Esophagus muscularis mucosa (tissue), 4 donors: ENCODE measurements around the gene TRPM8. TPM values are rescaled to one million over a fixed set of nuclear protein-coding genes. Genes with fewer than 3 reads are reported as not detected.

Experiments used
- DNase-seq: peaks from one replicate; pipeline ENCODE4 v3.0.0-alpha.2; 2017; ENCODE audit errors: extremely low spot score
- H3K27ac ChIP-seq, 4 donors: fragments of 200-600 bp; sonication (generic); replicated peaks in 1 of 4; 1 replicate in 3 of 4; 2 replicates in 1 of 4; pipeline ENCODE4 v1.5.1; 2016 to 2019; ENCODE audit warnings: mild to moderate bottlenecking in 1 of 4
- H3K27me3 ChIP-seq, 4 donors: fragments of 200-600 bp; sonication (generic); one replicate each; pipeline versions ENCODE4 v1.5.1 to v1.6.0; 2016 to 2019
- H3K36me3 ChIP-seq, 4 donors: fragments of 200-600 bp; sonication (generic); one replicate each; pipeline ENCODE4 v1.5.1; 2016 to 2019
- H3K4me1 ChIP-seq, 4 donors: fragments of 200-600 bp; sonication (generic); one replicate each; pipeline ENCODE4 v1.5.1; 2016 to 2019
- H3K4me3 ChIP-seq, 4 donors: fragments of 200-600 bp; sonication (generic); 1 replicate in 2 of 4; 2 replicates in 2 of 4; pipeline ENCODE4 v1.5.1; 2016 to 2019; ENCODE audit warnings: mild to moderate bottlenecking in 4 of 4, moderate library complexity in 1 of 4
- H3K9me3 ChIP-seq, 4 donors: fragments of 200-600 bp; sonication (generic); 1 replicate in 3 of 4; 2 replicates in 1 of 4; pipeline ENCODE4 v1.5.1; 2016 to 2019
- EP300 ChIP-seq: sonication (generic); formaldehyde crosslinking; IDR thresholded peaks from one replicate; pipeline ENCODE4 v1.6.1; 2017; ENCODE audit warnings: antibody characterized with exemption
- POLR2A ChIP-seq: fragments of 450-650 bp; IDR thresholded peaks from one replicate; pipeline ENCODE4 v1.6.1; 2017; ENCODE audit warnings: antibody characterized with exemption, moderate library complexity, mild to moderate bottlenecking, low read depth
- POLR2AphosphoS5 ChIP-seq, 2 donors: sonication (generic); formaldehyde crosslinking; IDR thresholded peaks; one replicate each; pipeline ENCODE4 v1.6.1; 2017; ENCODE audit warnings: antibody characterized with exemption in 2 of 2
- WGBS: methylation state at CpG from one replicate; pipeline ENCODE4 v1.1.5; 2018; 5-methylcytosine and 5-hydroxymethylcytosine counted together
- intact Hi-C: fragments of 100-400 bp; cut with DNase I; formaldehyde crosslinking; loops from one replicate; pipeline ENCODE4 v1.15.1; 2023
- total RNA-seq, 4 donors: library from RNA; depleted of rRNA; stranded (reverse); fragments of >200 nt; gene quantifications; one replicate each; pipeline versions ENCODE4 v1.1.0 to v1.2.1, GENCODE V29; 2016
- TF ChIP-seq, protein P1 (sequence below), 3 experiments: fragments of 200-600 bp in 2 of 3; fragments of 450-650 bp in 1 of 3; sonication (generic) in 2 of 3; IDR thresholded peaks; one replicate each; pipeline ENCODE4 v1.5.1; 2017 to 2019; ENCODE audit warnings: antibody characterized with exemption in 3 of 3, mild to moderate bottlenecking in 2 of 3, moderate library complexity in 1 of 3

The TRPM8 gene
- total RNA-seq, 4 donors from 2014 or later, result not detected

GRCh38 chr2:233988581-233988980, 71.4 kb downstream of the TRPM8 start:
- H3K36me3 ChIP-seq, result no peaks in the 10 kb centered on the region
- no peak overlapping the region for H3K27ac ChIP-seq
- TF ChIP-seq, protein P1, sequence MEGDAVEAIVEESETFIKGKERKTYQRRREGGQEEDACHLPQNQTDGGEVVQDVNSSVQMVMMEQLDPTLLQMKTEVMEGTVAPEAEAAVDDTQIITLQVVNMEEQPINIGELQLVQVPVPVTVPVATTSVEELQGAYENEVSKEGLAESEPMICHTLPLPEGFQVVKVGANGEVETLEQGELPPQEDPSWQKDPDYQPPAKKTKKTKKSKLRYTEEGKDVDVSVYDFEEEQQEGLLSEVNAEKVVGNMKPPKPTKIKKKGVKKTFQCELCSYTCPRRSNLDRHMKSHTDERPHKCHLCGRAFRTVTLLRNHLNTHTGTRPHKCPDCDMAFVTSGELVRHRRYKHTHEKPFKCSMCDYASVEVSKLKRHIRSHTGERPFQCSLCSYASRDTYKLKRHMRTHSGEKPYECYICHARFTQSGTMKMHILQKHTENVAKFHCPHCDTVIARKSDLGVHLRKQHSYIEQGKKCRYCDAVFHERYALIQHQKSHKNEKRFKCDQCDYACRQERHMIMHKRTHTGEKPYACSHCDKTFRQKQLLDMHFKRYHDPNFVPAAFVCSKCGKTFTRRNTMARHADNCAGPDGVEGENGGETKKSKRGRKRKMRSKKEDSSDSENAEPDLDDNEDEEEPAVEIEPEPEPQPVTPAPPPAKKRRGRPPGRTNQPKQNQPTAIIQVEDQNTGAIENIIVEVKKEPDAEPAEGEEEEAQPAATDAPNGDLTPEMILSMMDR (IDR thresholded peaks at IDR 0.05), result no peak
- TF ChIP-seq EP300, result no peak
- TF ChIP-seq POLR2AphosphoS5 (IDR thresholded peaks at IDR 0.05), result no peak
- no peak for TF ChIP-seq POLR2A
- intact Hi-C loops, result no loop called here
- H3K4me1 ChIP-seq, result no peaks in the 10 kb centered on the region
- 94% methylated on average over 2 of the region's 2 CpGs for WGBS
- DNase-seq, result no peak
- H3K27me3 ChIP-seq, result peaks cover 0 to 43% (median 0%) of the 10 kb centered on the region in 4 donors
- no peaks in the 10 kb centered on the region for H3K9me3 ChIP-seq
- no peak overlapping the region for H3K4me3 ChIP-seq

DNA sequence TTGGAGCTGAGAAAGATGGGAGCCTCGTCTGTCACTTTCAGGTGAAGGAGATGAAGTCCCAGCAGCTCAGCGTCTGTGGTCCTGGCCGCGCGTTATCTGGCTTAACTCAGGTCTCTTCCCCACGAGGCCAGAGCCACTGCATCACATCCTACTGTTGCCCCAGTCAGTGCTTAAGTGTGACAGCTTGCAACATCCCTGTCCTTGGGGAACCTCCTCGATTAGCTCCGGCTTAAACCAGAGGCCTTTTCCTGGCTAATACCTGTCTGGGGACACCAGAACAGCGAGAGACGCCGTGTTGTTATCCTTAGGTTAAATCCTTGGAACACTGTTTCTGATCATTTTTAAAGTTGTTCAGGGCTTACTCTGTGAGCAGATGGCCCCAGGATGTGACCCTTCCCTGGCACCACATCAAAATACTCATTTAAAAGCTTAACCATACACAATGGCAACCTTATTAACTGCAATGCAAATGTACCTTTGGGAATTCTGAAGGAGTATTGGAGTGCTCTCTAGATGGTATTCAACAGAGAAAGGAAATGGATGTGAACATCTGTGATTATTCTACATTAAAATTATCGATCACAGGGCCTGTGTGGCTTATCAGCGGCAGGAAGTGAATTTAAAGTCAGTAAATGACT, 72.2 kb downstream of the TRPM8 start:
- H3K4me3 ChIP-seq, result no peak overlapping the region
- no peaks in the 10 kb centered on the region for H3K36me3 ChIP-seq
- no peak overlapping the region for H3K27ac ChIP-seq
- no peaks in the 10 kb centered on the region for H3K9me3 ChIP-seq
- no peak for TF ChIP-seq POLR2AphosphoS5 (IDR thresholded peaks at IDR 0.05)
- TF ChIP-seq, protein P1 (IDR thresholded peaks at IDR 0.05), result no peak
- no peak for TF ChIP-seq POLR2A
- no peak for TF ChIP-seq EP300
- intact Hi-C loops, result no loop called here
- no peak for DNase-seq
- H3K27me3 ChIP-seq, result peaks cover 0 to 42% (median 0%) of the 10 kb centered on the region in 4 donors
- no peaks in the 10 kb centered on the region for H3K4me1 ChIP-seq
- whole genome bisulfite sequencing, result 73% methylated on average over 13 of the region's 13 CpGs

DNA sequence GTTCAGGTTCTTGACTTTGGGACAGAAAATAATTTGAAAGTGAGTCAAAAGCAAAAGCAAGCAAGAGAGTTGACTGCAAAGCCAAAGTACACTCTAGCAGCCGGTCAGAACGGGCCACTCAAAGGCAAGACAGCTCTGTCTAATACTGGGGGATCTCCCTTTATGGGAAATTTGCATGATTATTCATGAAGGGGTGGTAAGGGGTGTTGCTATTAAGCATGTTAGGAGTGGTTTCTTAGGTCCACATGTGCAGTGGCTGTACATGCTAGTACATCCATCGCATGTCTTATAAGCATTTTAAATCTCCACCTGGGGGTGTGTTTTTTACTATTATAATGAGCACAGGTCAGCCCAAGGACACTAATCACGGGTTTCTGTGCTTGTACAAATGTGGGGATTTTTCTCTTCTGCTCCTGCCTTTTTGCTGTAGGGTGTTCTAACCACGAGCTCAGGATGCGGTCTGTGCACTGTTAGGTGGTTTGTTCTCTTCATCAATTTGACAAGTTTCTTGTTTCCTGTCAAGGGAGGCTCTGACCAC, 73.2 kb downstream of the TRPM8 start:
- intact Hi-C loops, result no loop called here
- H3K36me3 ChIP-seq, result no peaks in the 10 kb centered on the region
- peaks cover 0 to 35% (median 0%) of the 10 kb centered on the region in 4 donors for H3K27me3 ChIP-seq
- no peaks in the 10 kb centered on the region for H3K4me1 ChIP-seq
- no peak for TF ChIP-seq POLR2AphosphoS5 (IDR thresholded peaks at IDR 0.05)
- TF ChIP-seq, protein P1 (IDR thresholded peaks at IDR 0.05), result no peak
- no peak for TF ChIP-seq POLR2A
- TF ChIP-seq EP300, result no peak
- DNase-seq, result no peak
- no peak overlapping the region for H3K27ac ChIP-seq
- no peaks in the 10 kb centered on the region for H3K9me3 ChIP-seq
- 69% methylated on average over 6 of the region's 6 CpGs for WGBS
- no peak overlapping the region for H3K4me3 ChIP-seq

- Histone ChIP-seq H3K4me3 (no peak overlapping the region), H3K27me3 (peaks cover 0 to 29% (median 0%) of the 10 kb centered on the region in 4 donors), H3K36me3 (no peaks in the 10 kb centered on the region), H3K9me3 (no peaks in the 10 kb centered on the region), H3K27ac (no peak overlapping the region), H3K4me1 (no peaks in the 10 kb centered on the region)
- intact Hi-C loops, result no loop called here
- DNase-seq, result no peak
- WGBS, result 88% methylated on average over 7 of the region's 7 CpGs
- TF ChIP-seq POLR2A, result no peak
- TF ChIP-seq POLR2AphosphoS5 (IDR thresholded peaks at IDR 0.05), result no peak
- no peak for TF ChIP-seq EP300
- TF ChIP-seq, protein P1 (IDR thresholded peaks at IDR 0.05), result no peak
Observed at GRCh38 chr2:233991196-233991595, 74.0 kb downstream of the TRPM8 start.
